ENCODE results near the gene PUS3.
"Not testable (repeated sequence)": the region's sequence is repeated elsewhere in the genome, so short reads cannot be mapped to it uniquely, and the experiment has no call there.

Gene PUS3

DNA sequence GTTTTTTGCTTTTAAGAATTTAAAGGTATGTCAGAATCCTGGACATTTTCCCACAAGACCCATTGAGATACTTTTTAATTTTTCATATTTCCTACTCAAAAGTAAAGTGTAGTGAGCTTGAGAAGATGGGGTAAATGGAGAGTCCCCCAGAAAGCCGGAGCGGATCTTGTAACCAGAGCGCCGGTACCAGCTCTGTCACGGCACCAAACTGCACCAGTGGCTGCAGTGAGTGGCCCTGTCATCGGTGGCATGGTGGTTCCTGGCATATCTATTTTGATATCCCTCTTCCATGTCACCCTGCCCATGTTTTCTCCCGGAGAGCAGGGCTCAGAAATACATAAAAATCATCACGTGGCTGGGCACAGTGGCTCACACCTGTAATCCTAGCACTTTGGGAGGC lies 20.6 kb upstream of the PUS3 start:
- in situ Hi-C loops (cut with MboI; ENCODE audit: low pct_unique_long_range_greater_than_20kb, low sequenced_read_pairs), result loop anchor here (10.0 kb wide), 1 partner anchor 271 kb away; no protein-coding TSS in a partner anchor
- no peak for DNase-seq

DNA sequence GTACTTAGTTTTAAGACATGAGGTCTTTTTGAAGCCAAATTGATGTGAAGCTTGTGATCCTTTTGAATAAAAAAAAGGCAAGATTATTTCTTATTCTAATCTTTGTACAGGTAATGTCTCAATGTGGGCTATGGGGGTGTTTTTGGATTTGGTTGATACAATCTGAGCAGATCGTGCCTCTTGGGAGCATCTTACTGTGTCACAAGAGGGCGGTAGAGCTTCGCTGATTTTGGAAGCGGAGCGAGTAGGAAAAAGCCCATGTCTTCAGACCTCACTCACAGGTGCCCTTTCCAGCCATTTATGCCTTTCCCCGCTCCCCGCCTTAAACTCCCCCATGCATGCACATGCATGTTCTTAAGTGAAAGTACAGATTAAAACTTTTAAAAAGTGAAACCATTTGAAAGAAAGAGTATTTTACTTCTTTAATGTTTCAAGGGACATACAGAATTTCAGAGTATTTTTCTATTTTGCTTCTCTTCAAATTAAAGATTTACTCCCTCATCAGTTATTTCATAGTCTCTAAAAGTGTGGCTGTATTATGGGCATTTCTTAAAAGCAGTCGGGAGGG lies 20.1 kb upstream of the PUS3 start:
- in situ Hi-C loops (cut with MboI; ENCODE audit: low pct_unique_long_range_greater_than_20kb, low sequenced_read_pairs), result loop anchor here (10.0 kb wide), 1 partner anchor 272 kb away; no protein-coding TSS in a partner anchor
- DNase-seq, result peak; percentile 68

- in situ Hi-C loops (cut with MboI; ENCODE audit: low pct_unique_long_range_greater_than_20kb, low sequenced_read_pairs), result loop anchor here (10.0 kb wide), 1 partner anchor 273 kb away; no protein-coding TSS in a partner anchor
- no peak for DNase-seq
These were observed 19.1 kb upstream of the PUS3 start for GRCh38 chr11:125922156-125922555.

GRCh38 chr11:125921042-125921441 lies 18.0 kb upstream of the PUS3 start:
- DNase-seq, result no peak
- in situ Hi-C loops (cut with MboI; ENCODE audit: low pct_unique_long_range_greater_than_20kb, low sequenced_read_pairs), result loop anchor here (10.0 kb wide), 1 partner anchor 274 kb away; no protein-coding TSS in a partner anchor

DNA sequence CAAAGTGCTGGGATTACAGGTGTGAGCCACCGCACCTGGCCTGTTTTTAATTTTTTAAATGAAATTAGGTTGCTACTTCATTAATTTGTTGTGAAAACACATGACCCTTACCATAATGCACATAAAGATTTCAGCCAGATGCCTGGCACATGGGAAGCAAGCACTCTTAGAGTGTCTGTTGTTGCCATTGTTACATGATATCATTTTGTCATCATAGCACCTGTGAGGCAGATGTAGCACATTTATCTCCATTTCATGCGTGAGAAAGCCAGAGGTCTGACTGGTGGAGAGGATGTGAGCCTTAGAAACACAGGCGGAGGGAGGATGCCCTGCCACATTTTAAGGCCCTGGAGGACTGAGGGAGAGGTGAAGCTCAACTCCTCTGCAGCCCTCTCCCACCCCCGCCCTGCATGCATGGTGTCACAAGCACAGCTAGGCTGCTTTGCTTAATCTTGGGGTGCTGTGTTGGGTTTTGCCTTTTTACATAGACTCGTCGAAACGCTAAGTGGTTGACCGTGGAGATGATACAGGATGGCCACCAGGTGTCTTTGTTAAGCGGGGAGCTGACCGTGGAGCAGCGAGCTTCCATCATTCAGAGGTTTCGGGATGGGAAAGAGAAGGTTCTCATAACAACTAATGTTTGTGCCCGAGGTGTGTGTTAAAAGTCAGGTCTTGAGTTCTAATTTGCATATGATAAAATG lies 15.3 kb upstream of the PUS3 start:
- in situ Hi-C loops (cut with MboI; ENCODE audit: low pct_unique_long_range_greater_than_20kb, low sequenced_read_pairs), result no loop called here
- no peak for DNase-seq

DNA sequence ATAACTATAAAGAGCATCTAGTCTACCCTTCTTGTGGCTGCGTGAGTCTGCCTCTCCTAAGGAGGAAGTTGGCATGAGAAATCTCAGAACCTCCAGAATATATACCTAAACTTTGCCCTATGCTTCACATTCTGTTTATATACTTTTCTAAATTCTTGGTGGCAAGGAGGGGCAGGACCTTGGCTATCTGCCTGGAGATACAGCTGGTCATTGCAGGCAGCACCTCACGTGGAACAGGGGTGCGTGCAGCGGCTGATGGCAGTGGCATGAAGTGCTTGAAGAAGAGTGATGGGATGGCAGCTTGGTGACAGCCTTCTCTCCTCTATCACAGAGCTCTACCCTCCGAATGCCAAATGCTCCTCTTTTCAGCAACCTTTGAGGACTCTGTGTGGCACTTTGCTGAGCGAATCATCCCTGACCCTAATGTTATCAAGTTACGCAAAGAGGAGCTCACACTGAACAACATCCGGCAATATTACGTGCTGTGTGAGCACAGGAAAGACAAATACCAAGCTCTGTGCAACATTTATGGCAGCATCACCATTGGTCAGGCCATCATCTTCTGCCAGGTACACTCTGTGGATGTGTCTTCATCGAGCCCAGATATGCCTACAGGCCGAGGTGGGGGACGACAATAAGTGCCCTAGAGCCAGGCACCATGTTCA lies 13.8 kb upstream of the PUS3 start:
- DNase-seq, result no peak
- in situ Hi-C loops (cut with MboI; ENCODE audit: low pct_unique_long_range_greater_than_20kb, low sequenced_read_pairs), result no loop called here

DNA sequence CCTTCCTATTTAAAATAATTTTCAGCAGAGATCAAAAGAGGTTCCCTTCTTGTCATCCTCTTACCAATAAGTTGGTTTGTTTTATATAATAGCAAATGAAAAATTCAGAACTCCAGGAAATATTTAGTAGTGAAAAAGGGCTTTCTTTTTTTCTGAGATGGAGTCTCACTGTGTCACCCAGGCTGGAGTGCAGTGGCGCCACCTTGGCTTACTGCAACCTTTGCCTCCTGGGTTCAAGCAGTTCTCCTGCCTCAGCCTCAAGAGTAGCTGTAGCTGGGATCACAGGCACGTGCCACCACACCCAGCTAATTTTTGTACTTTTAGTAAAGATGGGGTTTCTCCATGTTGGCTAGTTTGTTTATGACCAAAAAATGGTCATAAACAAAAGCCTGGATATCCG lies 11.6 kb upstream of the PUS3 start:
- in situ Hi-C loops (cut with MboI; ENCODE audit: low pct_unique_long_range_greater_than_20kb, low sequenced_read_pairs); DNase-seq: not testable (repeated sequence)

DNA sequence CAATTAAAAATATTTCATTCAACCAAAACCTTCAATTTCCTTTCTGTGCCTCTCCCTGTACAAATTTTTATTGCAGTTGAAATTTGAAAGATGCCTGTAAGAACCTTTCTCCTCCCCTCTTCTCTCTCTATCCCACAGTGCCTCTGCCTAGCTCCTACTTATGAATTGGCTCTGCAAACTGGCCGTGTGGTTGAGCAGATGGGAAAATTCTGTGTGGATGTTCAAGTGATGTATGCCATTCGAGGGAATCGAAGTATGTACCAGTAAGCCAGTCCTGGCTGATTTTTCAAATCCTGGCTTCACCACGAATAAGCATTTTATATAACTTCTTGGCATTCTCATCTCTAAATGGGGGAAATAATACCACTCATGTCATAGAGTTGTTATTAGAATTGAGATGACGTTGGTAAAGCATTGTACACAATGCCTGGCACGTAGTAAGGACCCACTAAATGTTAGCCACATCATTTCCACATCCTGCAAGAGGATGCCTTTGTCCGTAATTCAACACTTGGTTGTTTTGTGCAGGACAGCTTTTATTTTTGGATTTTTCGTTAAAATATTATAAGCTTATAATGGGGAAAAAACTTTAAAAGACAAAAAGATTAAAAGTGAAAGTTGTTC lies 7.3 kb upstream of the PUS3 start:
- no peak for DNase-seq
- in situ Hi-C loops (cut with MboI; ENCODE audit: low pct_unique_long_range_greater_than_20kb, low sequenced_read_pairs), result no loop called here

GRCh38 chr11:125904678-125905077 lies 1.7 kb upstream of the PUS3 start:
- DNase-seq, result no peak
- in situ Hi-C loops (cut with MboI; ENCODE audit: low pct_unique_long_range_greater_than_20kb, low sequenced_read_pairs), result no loop called here

DNA sequence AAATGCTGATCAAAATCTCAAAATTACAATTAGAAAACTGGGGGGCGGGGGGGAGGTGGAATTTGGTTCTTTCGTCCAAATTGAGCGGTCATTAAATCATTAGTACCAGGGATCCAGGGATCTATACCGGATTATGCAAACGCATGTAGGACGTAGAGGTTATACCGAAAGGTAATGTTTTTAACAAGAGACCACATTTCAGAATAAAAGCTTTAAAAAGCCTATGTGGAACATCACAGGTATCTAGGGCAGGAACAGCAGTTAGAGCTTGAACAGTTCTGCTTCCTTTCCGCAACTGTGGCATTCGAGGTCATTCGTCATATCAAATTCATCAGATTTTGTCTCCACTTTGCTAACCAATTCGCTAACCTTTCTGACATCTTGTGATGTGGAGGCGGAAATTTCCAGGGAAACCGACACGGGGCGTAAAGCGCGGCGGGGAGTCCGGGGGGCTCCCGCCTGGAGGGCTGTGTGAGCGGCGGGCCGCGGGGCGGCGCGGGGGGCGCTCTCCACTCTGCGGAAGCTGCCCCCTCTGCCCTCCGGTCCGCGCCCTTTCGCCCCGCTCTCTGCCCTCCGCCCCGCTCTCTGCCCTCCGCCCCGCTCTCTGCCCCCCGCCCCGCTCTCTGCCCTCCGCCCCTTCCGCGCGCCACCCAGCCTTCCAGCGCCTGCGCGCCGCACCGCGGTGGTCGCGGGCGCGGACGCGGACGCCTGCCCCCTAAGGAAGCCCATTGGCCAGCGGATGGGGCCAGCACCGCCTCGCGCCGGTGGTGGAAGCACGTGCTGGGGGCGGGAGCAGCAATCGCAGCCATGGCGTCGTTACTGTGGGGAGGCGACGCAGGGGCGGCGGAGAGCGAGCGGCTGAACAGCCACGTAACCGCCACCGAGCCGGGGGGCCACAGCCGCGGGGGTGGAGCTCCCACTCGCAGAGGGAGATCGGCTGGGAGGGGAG lies 979 bp upstream of the PUS3 start, which contains the start of gene DDX25:
Gene DDX25, plus strand, starts transcription at position 798 of the 949 bp plus-strand sequence. Its CDS starts 10 bp downstream, at position 808.
- in situ Hi-C loops (cut with MboI; ENCODE audit: low pct_unique_long_range_greater_than_20kb, low sequenced_read_pairs), result no loop called here
- DNase-seq, result peak; percentile 14

DNA sequence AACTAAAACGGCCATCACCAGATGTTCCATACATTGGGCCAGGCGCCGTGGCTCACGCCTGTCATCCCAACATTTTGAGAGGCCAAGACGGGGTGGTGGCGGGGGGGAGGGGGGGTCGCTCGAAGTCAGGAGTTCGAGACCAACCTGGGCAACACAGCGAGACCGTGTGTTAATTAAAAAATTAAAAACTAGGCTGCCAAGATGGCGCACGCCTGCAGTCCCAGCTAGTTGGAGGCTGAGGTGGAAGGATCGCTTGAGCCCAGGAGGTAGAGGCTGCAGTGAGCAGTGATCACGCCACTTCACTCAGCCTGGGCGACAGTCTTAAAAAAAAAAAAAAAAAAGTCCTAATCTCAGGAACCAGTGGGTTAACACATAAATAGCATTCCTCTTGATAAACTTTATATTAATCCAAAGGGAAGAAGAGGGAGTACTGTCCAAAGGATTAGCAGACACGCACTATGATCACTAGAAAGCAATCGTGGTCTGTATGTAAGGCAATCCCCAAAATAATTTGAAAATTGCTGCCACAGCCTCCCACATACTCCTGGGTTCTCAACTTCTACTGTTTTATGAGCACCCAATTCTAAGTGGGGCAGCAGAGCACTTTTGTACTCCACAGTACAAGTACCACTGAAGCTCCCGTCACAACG lies 604 bp downstream of the PUS3 start:
- no peak for DNase-seq
- in situ Hi-C loops (cut with MboI; ENCODE audit: low pct_unique_long_range_greater_than_20kb, low sequenced_read_pairs), result no loop called here

DNA sequence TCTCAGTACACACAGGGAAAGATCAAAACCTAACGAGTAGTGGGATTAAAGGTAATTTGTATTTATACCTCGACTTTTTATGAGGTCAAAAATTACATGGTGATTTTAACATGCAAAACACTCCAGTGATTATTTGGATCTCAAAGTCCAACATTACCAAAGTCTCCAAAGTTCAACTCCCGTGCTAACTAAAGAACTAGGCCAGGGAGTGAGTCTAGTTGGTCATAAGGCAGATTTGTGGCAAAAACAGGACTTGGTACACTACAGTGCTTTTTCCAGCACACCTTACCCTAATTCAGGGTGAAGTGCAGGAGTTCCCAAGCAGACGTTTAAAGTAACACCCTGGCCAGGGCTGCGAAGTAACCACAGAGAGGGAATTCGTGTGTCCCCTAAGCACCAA lies 1.1 kb downstream of the PUS3 start:
- in situ Hi-C loops (cut with MboI; ENCODE audit: low pct_unique_long_range_greater_than_20kb, low sequenced_read_pairs), result no loop called here
- no peak for DNase-seq

DNA sequence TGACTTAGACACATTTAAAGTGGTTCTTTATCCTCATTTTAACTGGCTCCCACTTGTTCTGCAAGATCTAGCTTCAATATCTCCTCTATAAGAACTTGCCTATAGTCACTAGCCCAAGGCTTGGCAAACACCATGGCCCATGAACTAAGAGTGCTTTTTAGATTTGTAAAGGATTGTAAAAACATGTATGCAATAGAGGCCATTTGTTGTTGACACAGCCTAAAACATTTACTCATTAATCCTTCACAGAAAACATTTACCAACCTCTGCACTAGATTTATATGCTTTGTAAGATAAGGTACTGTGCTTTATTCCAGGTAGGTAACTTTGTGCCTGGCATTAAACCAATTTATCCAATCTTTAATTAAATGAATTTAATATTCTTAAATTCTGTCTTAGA lies 10.0 kb downstream of the PUS3 start:
- DNase-seq, result no peak
- in situ Hi-C loops (cut with MboI; ENCODE audit: low pct_unique_long_range_greater_than_20kb, low sequenced_read_pairs), result no loop called here

- DNase-seq, result no peak
- in situ Hi-C loops (cut with MboI; ENCODE audit: low pct_unique_long_range_greater_than_20kb, low sequenced_read_pairs), result no loop called here
These were observed 10.9 kb downstream of the PUS3 start for GRCh38 chr11:125892071-125892470.

DNA sequence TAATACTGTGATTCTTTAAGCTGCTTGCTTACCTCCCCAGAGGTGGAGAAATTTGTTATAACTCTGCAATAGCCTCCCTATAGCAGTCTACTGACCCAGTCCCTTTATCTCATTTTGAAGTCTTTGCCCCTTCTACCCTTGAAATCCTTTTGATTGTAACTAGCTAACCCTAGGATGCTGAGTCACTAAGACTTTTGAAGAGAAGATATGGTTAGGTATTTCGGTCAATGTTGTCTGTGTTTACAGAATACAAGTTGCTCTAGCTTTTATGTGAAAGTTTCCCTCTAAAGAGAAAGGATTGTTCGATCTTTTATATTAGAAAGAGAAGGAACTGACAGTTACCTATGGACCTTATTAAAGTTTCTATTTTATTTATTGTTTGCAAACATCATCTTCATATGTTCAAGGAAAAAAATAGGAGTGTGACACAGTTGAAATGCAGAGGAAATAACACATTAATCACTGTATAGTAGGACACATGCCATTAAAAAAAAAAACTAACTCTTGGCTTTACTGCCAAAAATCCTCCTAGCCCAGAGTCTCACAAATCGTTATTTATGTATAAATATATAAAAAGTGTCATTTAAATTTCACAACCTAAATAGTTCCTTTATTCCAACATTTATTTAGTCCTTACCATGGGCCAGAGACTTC lies 12.4 kb downstream of the PUS3 start:
- DNase-seq, result no peak
- in situ Hi-C loops (cut with MboI; ENCODE audit: low pct_unique_long_range_greater_than_20kb, low sequenced_read_pairs), result no loop called here

DNA sequence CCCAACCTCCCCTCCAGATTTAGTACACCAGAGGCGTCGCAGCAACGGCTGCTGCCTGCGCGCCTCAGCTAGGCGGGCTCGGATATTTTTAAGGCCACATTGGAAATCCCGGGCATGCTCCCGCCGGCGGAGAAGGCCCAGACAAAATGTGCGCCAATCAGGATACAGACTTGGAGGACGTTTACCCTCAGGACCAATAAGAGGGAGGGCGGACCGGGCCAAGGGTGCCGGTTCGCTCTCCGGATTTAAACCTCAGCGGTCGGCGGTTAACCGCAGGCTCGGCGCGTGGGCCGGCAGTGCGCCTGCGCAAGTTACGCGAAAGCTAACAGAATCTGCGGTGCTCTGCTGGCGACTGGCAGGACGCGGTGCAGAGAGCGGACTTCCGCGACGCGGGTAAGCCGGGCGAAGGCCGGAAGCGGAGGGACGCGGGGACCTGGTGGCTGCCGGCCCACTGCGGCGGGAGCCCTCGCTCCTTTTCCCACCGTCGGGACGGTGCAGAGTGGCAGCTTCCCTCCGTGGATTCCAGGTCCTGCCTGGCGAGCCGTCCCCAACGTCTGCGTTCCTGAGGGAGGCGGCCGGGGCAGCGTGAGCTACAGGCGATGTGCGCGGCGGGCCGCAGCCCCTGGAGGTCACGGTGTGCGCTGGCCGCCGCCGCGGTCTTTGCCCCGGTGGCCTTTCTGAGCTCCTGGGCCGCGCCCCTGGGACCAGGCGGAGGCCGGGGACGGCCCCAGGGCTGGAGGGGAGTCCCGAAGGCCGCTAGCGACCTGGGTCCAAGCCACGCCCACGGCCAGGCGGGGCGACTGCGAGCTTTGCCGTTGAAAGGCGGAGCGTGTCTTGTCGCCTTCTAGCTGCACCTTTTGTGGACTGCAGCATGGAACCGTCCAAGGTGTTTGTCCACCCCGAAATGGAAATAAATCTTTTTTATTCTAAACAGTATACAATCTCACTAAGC lies 15.4 kb downstream of the PUS3 start, which contains the start of gene HYLS1:
Gene HYLS1, plus strand, starts transcription at position 296 of the 952 bp plus-strand sequence. CDS start 11,701 bp downstream, outside the sequence.
- in situ Hi-C loops (cut with MboI; ENCODE audit: low pct_unique_long_range_greater_than_20kb, low sequenced_read_pairs), result no loop called here
- DNase-seq, result peak; percentile 93

GRCh38 chr11:125886997-125887372 lies 16.0 kb downstream of the PUS3 start:
- in situ Hi-C loops (cut with MboI; ENCODE audit: low pct_unique_long_range_greater_than_20kb, low sequenced_read_pairs), result no loop called here
- no peak for DNase-seq

Data from KBM-7 (cell line).